AG08396 (cell line): ENCODE data around the gene PRDM5.

ENCODE experiments used
- DNase-seq: peaks from one replicate; pipeline ENCODE4 v3.0.0; 2012; ENCODE audit warnings: low spot score, mixed read lengths

PRDM5 gene

GRCh38 chr4:120819805-120820437 lies 102.6 kb downstream of the PRDM5 start:
- DNase-seq, result no peak

DNA sequence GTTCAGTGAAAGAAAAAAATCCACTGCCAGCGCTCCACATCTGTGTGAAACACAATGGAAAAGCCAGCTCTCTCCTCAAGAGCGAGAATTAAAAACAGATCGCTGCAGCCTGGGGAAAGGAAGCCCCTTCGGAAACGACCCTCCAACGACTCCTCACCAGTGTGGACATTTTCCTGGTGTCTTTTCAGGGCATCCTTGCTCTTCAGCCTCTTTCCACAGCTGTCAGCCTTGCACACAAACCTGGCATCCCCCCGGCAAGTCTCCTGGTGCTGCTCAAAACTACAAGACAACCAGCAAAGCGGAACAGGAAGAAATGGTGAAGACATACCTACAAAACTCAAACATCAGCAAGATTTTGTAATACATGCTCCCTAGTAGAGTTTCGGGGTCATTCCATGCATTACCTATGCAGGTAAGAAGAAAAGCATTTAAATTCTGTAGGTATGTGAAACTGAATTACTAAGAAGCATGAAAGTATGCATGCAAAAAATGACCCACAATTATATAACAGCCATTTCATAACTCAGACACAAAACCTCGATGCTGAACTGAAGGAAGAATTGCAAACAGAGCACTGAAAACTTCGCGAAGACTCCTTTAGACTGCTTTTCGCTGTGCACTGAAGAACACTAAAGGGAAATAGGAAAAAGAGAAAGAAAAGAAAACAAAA lies 106.1 kb downstream of the PRDM5 start:
- DNase-seq, result no peak

GRCh38 chr4:120815361-120815760 lies 107.2 kb downstream of the PRDM5 start:
- DNase-seq, result no peak

GRCh38 chr4:120814886-120815285 lies 107.6 kb downstream of the PRDM5 start:
- DNase-seq, result no peak

GRCh38 chr4:120812216-120812615 lies 110.3 kb downstream of the PRDM5 start:
- DNase-seq, result no peak

DNA sequence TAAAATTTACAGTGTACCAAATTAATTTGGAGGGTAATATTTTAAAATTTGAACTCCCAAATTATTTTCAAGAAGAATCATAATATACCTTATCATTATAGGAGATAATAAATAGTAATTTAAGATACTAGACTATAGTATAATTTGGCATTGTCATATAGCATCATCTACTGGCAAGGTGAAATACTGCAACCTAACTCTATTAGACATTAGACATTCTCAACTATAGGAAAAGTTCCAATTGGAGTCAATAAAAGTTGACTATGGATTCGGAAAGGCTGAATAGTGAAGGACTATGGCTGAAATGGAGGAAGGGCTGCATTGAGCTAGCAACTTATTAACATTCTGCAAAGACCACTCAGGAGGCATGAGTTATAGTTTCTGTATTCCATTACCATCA lies 113.0 kb downstream of the PRDM5 start:
- no peak for DNase-seq

DNA sequence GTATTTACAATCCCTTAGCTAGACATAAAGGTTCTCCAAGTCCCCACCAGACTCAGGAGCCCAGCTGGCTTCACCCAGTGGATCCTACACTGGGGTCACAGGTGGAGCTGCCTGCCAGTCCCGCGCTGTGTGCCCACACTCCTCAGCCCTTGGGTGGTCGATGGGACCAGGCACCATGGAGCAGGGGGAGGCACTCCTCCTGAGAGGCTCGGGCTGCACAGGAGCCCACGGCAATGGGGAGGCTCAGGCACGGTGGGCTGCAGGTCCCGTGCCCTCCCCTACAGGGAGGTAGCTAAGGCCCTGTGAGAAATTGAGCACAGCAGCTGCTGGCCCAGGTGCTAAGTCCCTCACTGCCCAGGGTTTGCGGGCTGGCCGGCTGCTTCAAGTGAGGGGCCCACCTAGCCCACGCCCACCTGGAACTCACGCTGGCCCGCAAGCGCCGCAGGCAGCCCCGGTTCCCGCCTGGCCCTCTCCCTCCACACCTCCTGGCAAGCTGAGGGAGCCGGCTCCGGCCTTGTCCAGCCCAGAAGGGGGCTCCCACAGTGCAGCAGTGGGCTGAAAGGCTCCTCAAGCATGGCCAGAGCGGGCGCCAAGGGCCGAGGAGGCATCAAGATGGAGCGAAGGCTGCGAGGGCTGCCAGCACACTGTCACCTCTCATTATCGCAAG lies 113.9 kb downstream of the PRDM5 start:
- DNase-seq, result no peak

DNA sequence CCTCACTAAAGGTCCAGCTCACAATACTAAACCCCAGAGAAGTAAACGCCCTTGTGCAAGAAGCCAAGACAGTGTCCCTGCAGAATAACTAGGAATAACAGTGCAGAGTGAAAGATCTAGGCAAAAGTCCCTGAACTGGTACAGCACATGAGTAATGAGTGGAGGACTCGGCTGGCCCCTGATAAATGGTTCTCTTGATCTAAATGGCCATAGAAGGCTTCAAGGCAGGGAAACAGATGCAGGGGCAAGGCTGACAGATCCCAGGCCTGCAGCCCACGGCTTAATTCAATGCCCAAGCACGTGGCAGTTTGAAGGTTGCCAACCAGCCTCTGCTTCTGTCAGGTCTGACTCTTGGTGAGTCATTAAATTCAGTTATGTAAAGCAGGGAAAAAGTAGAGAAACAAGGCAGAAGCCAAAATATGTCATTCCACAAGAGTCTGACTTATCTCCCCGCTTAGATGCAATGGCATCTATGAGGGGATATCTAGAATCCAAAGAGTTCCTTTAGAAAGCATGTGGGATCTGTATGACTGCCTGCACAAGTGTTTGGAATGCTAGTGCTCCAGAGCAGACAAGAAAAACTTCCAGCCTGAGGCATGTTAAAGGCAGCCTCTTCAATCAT lies 121.3 kb downstream of the PRDM5 start:
- peak; percentile 64 for DNase-seq

- no peak for DNase-seq
Observed at GRCh38 chr4:120798570-120798969, 124.0 kb downstream of the PRDM5 start.

DNA sequence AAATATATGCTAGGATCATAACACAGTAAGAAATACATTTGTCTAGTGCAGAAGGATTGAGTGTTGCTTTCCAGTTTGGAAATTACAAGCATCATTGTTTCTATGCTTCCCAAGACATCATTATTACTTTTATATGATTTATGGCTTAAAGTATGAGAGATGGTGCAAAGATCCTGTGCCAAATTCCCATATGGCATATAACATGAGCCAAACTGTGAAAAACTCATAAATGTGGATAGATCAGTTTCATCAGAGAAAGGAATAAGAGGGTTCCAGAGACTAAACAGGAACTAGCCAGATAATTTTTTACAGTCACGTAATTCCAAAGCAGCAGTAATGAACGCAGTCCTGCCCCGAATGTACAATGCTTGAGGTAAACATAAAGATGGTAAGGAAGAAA lies 126.3 kb downstream of the PRDM5 start:
- no peak for DNase-seq

- no peak for DNase-seq
Observed at GRCh38 chr4:120785202-120785601, 137.3 kb downstream of the PRDM5 start.

DNA sequence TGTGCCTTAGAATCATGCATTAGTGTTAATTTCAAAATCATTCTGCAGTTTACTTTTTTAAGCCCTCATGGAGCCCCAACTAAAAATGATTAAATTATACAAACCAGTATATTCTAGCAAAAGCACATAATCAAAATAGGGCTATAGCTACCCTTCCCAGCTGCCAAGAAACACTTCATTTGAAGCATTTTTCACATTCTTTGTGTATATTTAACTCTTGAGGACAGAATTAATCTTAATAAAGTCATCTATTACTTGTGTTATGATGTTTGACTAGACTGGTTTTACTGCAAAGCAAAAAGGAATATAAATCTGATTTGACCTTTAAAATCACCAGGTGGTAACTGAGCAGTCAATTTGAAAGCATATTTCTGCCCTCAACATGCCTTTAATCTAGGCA lies 145.1 kb downstream of the PRDM5 start:
- DNase-seq, result no peak

- no peak for DNase-seq
Observed at GRCh38 chr4:120775431-120775830, 147.1 kb downstream of the PRDM5 start.

- DNase-seq, result no peak
Observed at GRCh38 chr4:120773641-120774040, 148.9 kb downstream of the PRDM5 start.

GRCh38 chr4:120771907-120772306 lies 150.6 kb downstream of the PRDM5 start:
- DNase-seq, result no peak

DNA sequence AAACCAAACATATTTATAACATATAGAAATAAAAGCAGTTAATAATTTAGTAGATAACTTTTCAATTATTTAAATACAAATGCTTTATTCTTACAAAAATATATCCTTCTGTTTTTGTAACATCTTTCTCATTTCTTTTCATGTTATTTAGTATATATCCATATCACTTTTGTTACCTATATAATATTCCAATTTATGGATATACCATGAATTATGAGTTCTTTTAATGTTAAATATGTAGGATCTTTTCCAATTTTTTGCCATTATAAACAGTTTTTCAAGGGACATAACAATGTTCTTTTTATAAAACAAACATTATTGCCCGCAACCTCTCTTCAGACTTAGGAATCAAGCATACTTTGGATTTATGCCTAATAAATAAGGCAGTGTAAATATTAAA lies 151.6 kb downstream of the PRDM5 start:
- DNase-seq, result no peak

GRCh38 chr4:120769227-120769626 lies 153.3 kb downstream of the PRDM5 start:
- DNase-seq, result peak; percentile 61

DNA sequence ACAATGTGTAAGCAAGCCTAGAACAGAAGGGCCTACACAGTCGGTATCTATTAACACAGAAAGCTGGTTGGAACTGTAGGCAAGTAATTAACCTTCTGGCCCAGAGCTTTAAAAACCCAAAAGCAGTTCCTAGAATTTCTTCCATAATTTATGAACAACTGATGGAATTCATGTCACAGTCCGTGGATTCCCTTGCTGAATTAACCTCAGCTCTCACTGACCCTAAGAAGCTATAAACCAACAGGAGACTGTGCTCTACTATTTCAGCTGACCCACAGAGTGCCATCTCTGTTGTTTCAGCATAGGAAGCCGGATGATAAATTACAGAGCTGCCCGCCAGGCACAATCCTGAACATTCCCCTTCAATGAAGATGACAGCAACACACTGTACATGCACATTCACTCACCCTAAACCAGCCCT lies 157.3 kb downstream of the PRDM5 start:
- DNase-seq, result no peak

- DNase-seq, result no peak
Observed at GRCh38 chr4:120763650-120764049, 158.9 kb downstream of the PRDM5 start.

DNA sequence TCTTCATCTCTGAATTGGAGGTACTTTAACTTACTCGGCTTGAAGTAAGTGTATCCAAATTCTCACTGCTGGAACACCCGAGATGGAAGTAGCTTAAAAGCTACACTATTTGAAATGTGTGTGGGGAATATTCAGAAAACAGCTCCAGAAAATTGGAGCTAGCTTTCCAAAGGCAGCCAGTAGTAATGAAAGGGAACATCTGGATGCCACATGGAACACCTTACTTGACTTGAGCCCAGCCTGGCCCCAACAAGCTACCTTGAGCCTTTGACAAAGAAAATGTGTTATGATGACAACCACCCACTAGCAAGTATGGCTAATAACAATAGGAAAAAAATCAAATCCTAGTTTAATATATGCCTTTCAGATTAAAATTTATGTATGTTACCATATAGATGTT lies 161.5 kb downstream of the PRDM5 start:
- DNase-seq, result no peak

- DNase-seq, result no peak
Observed at GRCh38 chr4:120760047-120760446, 162.5 kb downstream of the PRDM5 start.

DNA sequence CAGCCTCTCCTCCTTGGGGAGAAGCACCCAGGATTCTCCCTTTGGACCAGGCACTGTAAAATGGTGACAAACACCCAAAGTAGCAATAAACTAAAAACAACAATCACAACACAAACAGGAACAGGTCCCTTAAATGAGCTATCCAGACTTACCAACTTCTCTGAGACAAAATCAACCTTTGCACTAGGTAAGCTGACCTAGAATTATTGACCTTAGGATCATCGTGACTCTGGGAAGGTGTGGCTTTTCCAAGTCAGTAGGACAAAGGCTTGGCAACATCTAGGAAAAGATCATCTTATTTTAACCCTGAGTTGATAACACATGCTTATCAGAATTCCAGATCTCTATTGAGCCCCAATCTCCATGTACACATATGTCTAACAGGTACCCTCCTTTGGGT lies 166.7 kb downstream of the PRDM5 start:
- no peak for DNase-seq

DNA sequence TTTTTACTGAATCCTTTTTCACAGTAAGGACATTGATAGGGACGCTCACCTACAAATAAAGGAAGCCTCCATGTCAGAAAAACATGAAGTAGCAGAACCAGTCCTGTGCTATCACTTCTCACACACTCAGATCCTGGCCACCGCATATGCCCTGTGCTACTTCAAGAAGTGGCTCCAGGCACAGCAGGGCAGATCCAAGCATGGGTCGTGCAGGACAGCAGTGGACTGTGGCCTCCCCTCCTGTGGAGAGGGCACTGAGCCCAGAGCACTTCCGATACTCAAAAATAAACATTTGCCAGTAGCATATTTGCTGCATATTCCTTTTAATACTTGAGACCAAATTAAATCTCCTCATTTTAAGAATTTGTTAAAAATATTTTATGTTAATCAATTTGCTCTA lies 167.9 kb downstream of the PRDM5 start:
- no peak for DNase-seq
